ENCODE results near the gene DUSP8.

Gene DUSP8

GRCh38 chr11:1532014-1532586 is 40.0 kb downstream of the DUSP8 start:
- no peak for DNase-seq (ENCODE audit: low spot score)

- DNase-seq (ENCODE audit: low spot score) = no peak
Measured at GRCh38 chr11:1531449-1532013, 40.5 kb downstream of the DUSP8 start.

GRCh38 chr11:1530686-1531448 is 41.2 kb downstream of the DUSP8 start:
- no peak for DNase-seq (ENCODE audit: low spot score)

- no peak for DNase-seq (ENCODE audit: low spot score)
Measured at GRCh38 chr11:1529774-1530173, 42.3 kb downstream of the DUSP8 start.

GRCh38 chr11:1529286-1529685 is 42.8 kb downstream of the DUSP8 start:
- no peak for DNase-seq (ENCODE audit: low spot score)

- no peak for DNase-seq (ENCODE audit: low spot score)
Measured at GRCh38 chr11:1528710-1529109, 43.4 kb downstream of the DUSP8 start.

- no peak for DNase-seq (ENCODE audit: low spot score)
Measured at GRCh38 chr11:1526785-1527184, 45.3 kb downstream of the DUSP8 start.

GRCh38 chr11:1523779-1524178 is 48.3 kb downstream of the DUSP8 start:
- peak; percentile 31 for DNase-seq (ENCODE audit: low spot score)

- DNase-seq (ENCODE audit: low spot score) = no peak
Measured at GRCh38 chr11:1523077-1523476, 49.0 kb downstream of the DUSP8 start.

GRCh38 chr11:1522081-1522424 is 50.0 kb downstream of the DUSP8 start:
- no peak for DNase-seq (ENCODE audit: low spot score)

- peak; percentile 64 for DNase-seq (ENCODE audit: low spot score)
Measured at GRCh38 chr11:1521382-1522080, 50.5 kb downstream of the DUSP8 start.

- no peak for DNase-seq (ENCODE audit: low spot score)
Measured at GRCh38 chr11:1520663-1521267, 51.3 kb downstream of the DUSP8 start.

GRCh38 chr11:1520209-1520662 is 51.8 kb downstream of the DUSP8 start:
- no peak for DNase-seq (ENCODE audit: low spot score)

GRCh38 chr11:1519028-1520010 is 52.8 kb downstream of the DUSP8 start:
- DNase-seq (ENCODE audit: low spot score) = no peak

GRCh38 chr11:1518301-1518700 is 53.8 kb downstream of the DUSP8 start:
- DNase-seq (ENCODE audit: low spot score) = no peak

- DNase-seq (ENCODE audit: low spot score) = no peak
Measured at GRCh38 chr11:1517117-1518005, 54.7 kb downstream of the DUSP8 start.

- no peak for DNase-seq (ENCODE audit: low spot score)
Measured at GRCh38 chr11:1516273-1517067, 55.6 kb downstream of the DUSP8 start.

GRCh38 chr11:1515082-1516060 is 56.7 kb downstream of the DUSP8 start:
- DNase-seq (ENCODE audit: low spot score) = peak; percentile 81
